Retina (tissue), 1 donor: ENCODE measurements around the gene C10orf90.

ENCODE experiments used
- DNase-seq: peaks from one replicate; pipeline ENCODE4 v3.0.0-alpha.2; 2016

The C10orf90 gene

GRCh38 chr10:126632705-126633104, 37.8 kb downstream of the C10orf90 start:
- no peak for DNase-seq

GRCh38 chr10:126629925-126630624, 40.4 kb downstream of the C10orf90 start:
- DNase-seq = no peak

- DNase-seq = no peak
Measured at GRCh38 chr10:126628746-126629145, 41.7 kb downstream of the C10orf90 start.

GRCh38 chr10:126621846-126622245, 48.6 kb downstream of the C10orf90 start:
- no peak for DNase-seq

GRCh38 chr10:126618466-126618865, 52.0 kb downstream of the C10orf90 start:
- no peak for DNase-seq

- DNase-seq = no peak
Measured at GRCh38 chr10:126617733-126618132, 52.8 kb downstream of the C10orf90 start.

- DNase-seq = no peak
Measured at GRCh38 chr10:126617208-126617607, 53.3 kb downstream of the C10orf90 start.

GRCh38 chr10:126616737-126617136, 53.8 kb downstream of the C10orf90 start:
- no peak for DNase-seq

GRCh38 chr10:126611303-126611702, 59.2 kb downstream of the C10orf90 start:
- DNase-seq = no peak

- DNase-seq = no peak
Measured at GRCh38 chr10:126609566-126609965, 60.9 kb downstream of the C10orf90 start.

- DNase-seq = no peak
Measured at GRCh38 chr10:126599949-126600682, 70.4 kb downstream of the C10orf90 start.

- no peak for DNase-seq
Measured at GRCh38 chr10:126598009-126598408, 72.5 kb downstream of the C10orf90 start.

- no peak for DNase-seq
Measured at GRCh38 chr10:126597211-126597610, 73.3 kb downstream of the C10orf90 start.

GRCh38 chr10:126596472-126597016, 73.9 kb downstream of the C10orf90 start:
- no peak for DNase-seq

- DNase-seq = no peak
Measured at GRCh38 chr10:126595160-126595559, 75.3 kb downstream of the C10orf90 start.

GRCh38 chr10:126593968-126594701, 76.4 kb downstream of the C10orf90 start:
- DNase-seq = no peak

GRCh38 chr10:126592901-126593300, 77.6 kb downstream of the C10orf90 start:
- no peak for DNase-seq

GRCh38 chr10:126588024-126588423, 82.5 kb downstream of the C10orf90 start:
- DNase-seq = no peak

- DNase-seq = no peak
Measured at GRCh38 chr10:126586878-126587277, 83.6 kb downstream of the C10orf90 start.

GRCh38 chr10:126586128-126586527, 84.4 kb downstream of the C10orf90 start:
- DNase-seq = no peak

- no peak for DNase-seq
Measured at GRCh38 chr10:126585249-126586017, 85.1 kb downstream of the C10orf90 start.

GRCh38 chr10:126584836-126585235, 85.7 kb downstream of the C10orf90 start:
- no peak for DNase-seq
